Measurements from ENCODE around the gene LRRC37B.
A peak's percentile ranks its signal among the peaks of the same experiment; 100 is the strongest.

Gene LRRC37B

GRCh38 chr17:32100971-32101631 is 93.9 kb downstream of the LRRC37B start (continued):
- no peak for TF ChIP-seq ZBTB10 (tag by site-specific recombination; IDR thresholded peaks at IDR 0.05)
- TF ChIP-seq ZNF785 (tag by site-specific recombination; IDR thresholded peaks at IDR 0.05), result no peak
- no peak for TF ChIP-seq ZNF704 (tag by site-specific recombination; IDR thresholded peaks at IDR 0.05)
- TF ChIP-seq ZBTB17 (tag by site-specific recombination; IDR thresholded peaks at IDR 0.05), result no peak
- no peak for TF ChIP-seq FEZF1 (tag by site-specific recombination; IDR thresholded peaks at IDR 0.05)

GRCh38 chr17:32102172-32102571 is 95.0 kb downstream of the LRRC37B start:
- CTCF ChIA-PET, result interaction anchor here (0.7 kb wide), 2 partner anchors 8 to 95 kb away, joined by 3 read pairs; partner anchors contain the start of gene LRRC37B
- POLR2A ChIA-PET, result interaction anchor here (0.6 to 1.0 kb wide), 2 partner anchors 9 to 327 kb away, joined by 3 to 5 read pairs; no protein-coding TSS in a partner anchor
- Histone ChIP-seq H3K4me3 (ENCODE audit: low read depth, low read length) (no peak overlapping the region), H3K36me3 (ENCODE audit: control insufficient read depth in 2 of 2, insufficient read depth in 1 of 2, low read length in 2 of 2) (no peaks in the 10 kb centered on the region), H3K9me3 (ENCODE audit: control insufficient read depth, insufficient read depth, low read depth, low read length) (no peaks in the 10 kb centered on the region), H3K27ac (ENCODE audit: extremely low read depth, low read depth, low read length) (no peak overlapping the region), H3K4me1 (ENCODE audit: control insufficient read depth, insufficient read depth, low read length) (no peaks in the 10 kb centered on the region)
- TF ChIP-seq ZNF366 (tag by site-specific recombination; conservative IDR thresholded peaks at IDR 0.05) (no peak), SALL2 (tag by site-specific recombination; IDR thresholded peaks at IDR 0.05; ENCODE audit: borderline replicate concordance) (no peak), PRDM1 (tag by site-specific recombination; IDR thresholded peaks at IDR 0.05) (peak; percentile 47; the same call in 1 of the 2 replicates)

- ChIA-PET CTCF (interaction anchor here (0.6 kb wide), 1 partner anchor 8 kb away, joined by 3 read pairs; no protein-coding TSS in a partner anchor), POLR2A (interaction anchor here (0.6 to 1.0 kb wide), 2 partner anchors 9 to 328 kb away, joined by 3 to 5 read pairs; no protein-coding TSS in a partner anchor)
- TF ChIP-seq ZNF214 (tag by site-specific recombination; IDR thresholded peaks at IDR 0.05; ENCODE audit: borderline replicate concordance) (no peak), ZNF362 (tag by site-specific recombination; IDR thresholded peaks at IDR 0.05) (peak; percentile 48; the same call in 1 of the 2 replicates)
- H3K36me3 ChIP-seq (ENCODE audit: control insufficient read depth in 2 of 2, insufficient read depth in 1 of 2, low read length in 2 of 2), result no peaks in the 10 kb centered on the region
- H3K4me3 ChIP-seq (ENCODE audit: low read depth, low read length), result no peak overlapping the region
- H3K27ac ChIP-seq (ENCODE audit: extremely low read depth, low read depth, low read length), result no peak overlapping the region
- no peaks in the 10 kb centered on the region for H3K4me1 ChIP-seq (ENCODE audit: control insufficient read depth, insufficient read depth, low read length)
- no peaks in the 10 kb centered on the region for H3K9me3 ChIP-seq (ENCODE audit: control insufficient read depth, insufficient read depth, low read depth, low read length)
These were observed 95.5 kb downstream of the LRRC37B start for GRCh38 chr17:32102646-32103186.
